HG03045 (cell line): ENCODE measurements around the gene XPNPEP1.

ENCODE experiments used
- ATAC-seq: cut with Tn5 transposase; IDR thresholded peaks from one replicate; pipeline ENCODE4 v1.9.1; 2021; ENCODE audit warnings: mild to moderate bottlenecking, moderate library complexity; ENCODE audit not compliant: unreplicated experiment

XPNPEP1 gene

GRCh38 chr10:109820620-109821405 lies 102.5 kb downstream of the XPNPEP1 start:
- ATAC-seq = no peak

GRCh38 chr10:109819807-109820206 lies 103.5 kb downstream of the XPNPEP1 start:
- no peak for ATAC-seq
